Measurements from ENCODE around the gene NPB. TPM values are rescaled to one million over a fixed set of nuclear protein-coding genes. Genes with fewer than 3 reads are reported as not detected.

NPB gene
- total RNA-seq, 1 experiment from 2014 or later: 1.8 TPM

GRCh38 chr17:81925860-81926450 is 23.9 kb downstream of the NPB start:
- no peak for DNase-seq (ENCODE audit: low spot score)

GRCh38 chr17:81926451-81927151 is 24.6 kb downstream of the NPB start:
- peak; percentile 90 for DNase-seq (ENCODE audit: low spot score)

- no peak for DNase-seq (ENCODE audit: low spot score)
These were observed 25.2 kb downstream of the NPB start for GRCh38 chr17:81927152-81927652.

- peak; percentile 90 for DNase-seq (ENCODE audit: low spot score)
These were observed 25.9 kb downstream of the NPB start, which contains the start of gene MAFG for GRCh38 chr17:81927653-81928543. Gene MAFG, minus strand, starts transcription at chr17:81927735. Its CDS starts 4,550 bp downstream, at chr17:81923185.

- DNase-seq (ENCODE audit: low spot score): no peak
These were observed 26.7 kb downstream of the NPB start for GRCh38 chr17:81928544-81929252.

GRCh38 chr17:81929253-81930141 is 27.5 kb downstream of the NPB start:
- DNase-seq (ENCODE audit: low spot score): no peak

- DNase-seq (ENCODE audit: low spot score): no peak
These were observed 28.4 kb downstream of the NPB start for GRCh38 chr17:81930142-81931125.

- DNase-seq (ENCODE audit: low spot score): no peak
These were observed 29.1 kb downstream of the NPB start for GRCh38 chr17:81931189-81931556.

- no peak for DNase-seq (ENCODE audit: low spot score)
These were observed 29.7 kb downstream of the NPB start for GRCh38 chr17:81931557-81932332.

- no peak for DNase-seq (ENCODE audit: low spot score)
These were observed 30.4 kb downstream of the NPB start for GRCh38 chr17:81932333-81932983.

- no peak for DNase-seq (ENCODE audit: low spot score)
These were observed 31.2 kb downstream of the NPB start for GRCh38 chr17:81933178-81933699.

- no peak for DNase-seq (ENCODE audit: low spot score)
These were observed 32.2 kb downstream of the NPB start for GRCh38 chr17:81934098-81934757.

- no peak for DNase-seq (ENCODE audit: low spot score)
These were observed 33.0 kb downstream of the NPB start for GRCh38 chr17:81934850-81935708.

- DNase-seq (ENCODE audit: low spot score): no peak
These were observed 33.7 kb downstream of the NPB start for GRCh38 chr17:81935709-81936084.

GRCh38 chr17:81939218-81939617 is 37.2 kb downstream of the NPB start:
- DNase-seq (ENCODE audit: low spot score): no peak

GRCh38 chr17:81939881-81940385 is 37.9 kb downstream of the NPB start:
- no peak for DNase-seq (ENCODE audit: low spot score)
